ENCODE measurements around the gene TRABD. TPM values are rescaled to one million over a fixed set of nuclear protein-coding genes. Genes with fewer than 3 reads are reported as not detected.
"Not testable (repeated sequence)": the region's sequence is repeated elsewhere in the genome, so short reads cannot be mapped to it uniquely, and the experiment has no call there.

The TRABD gene
- total RNA-seq, 2 experiments from 2014 or later = 110 to 114 TPM

DNA sequence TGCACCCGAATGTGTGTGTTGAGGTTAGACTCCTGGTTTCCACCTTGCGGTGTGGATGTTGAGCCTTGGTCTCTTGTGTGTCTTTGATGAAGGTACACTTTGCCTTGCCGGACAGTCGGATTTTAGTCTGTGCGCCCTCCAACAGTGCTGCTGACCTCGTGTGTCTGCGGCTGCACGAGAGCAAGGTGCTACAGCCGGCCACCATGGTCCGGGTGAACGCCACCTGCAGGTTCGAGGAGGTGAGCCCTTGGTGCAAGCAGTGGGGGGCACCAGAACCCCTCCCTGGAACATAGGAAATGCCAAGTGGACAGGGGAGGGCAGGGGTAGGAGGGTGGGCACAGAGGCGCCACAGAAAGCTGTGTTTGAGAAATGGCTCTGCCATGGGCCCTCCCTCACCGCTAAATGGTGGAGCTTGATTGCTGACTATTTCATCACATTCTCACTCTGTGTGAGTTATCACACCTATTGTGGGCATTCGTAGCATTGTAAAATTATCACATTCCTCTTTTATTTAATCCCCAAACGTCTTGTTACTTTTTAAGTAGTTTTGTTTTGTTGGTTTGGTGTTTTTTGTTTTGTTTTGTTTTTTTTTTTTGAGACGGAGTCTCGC is 41.6 kb upstream of the TRABD start:
- H3K36me3 Mint-ChIP-seq (ENCODE audit: low read depth) = no peaks in the 10 kb centered on the region
- POLR2A ChIA-PET = no interaction called here
- peaks cover 7% of the 10 kb centered on the region for H3K27me3 Mint-ChIP-seq
- H3K4me3 Mint-ChIP-seq = no peak overlapping the region
- TF ChIP-seq, protein P1, sequence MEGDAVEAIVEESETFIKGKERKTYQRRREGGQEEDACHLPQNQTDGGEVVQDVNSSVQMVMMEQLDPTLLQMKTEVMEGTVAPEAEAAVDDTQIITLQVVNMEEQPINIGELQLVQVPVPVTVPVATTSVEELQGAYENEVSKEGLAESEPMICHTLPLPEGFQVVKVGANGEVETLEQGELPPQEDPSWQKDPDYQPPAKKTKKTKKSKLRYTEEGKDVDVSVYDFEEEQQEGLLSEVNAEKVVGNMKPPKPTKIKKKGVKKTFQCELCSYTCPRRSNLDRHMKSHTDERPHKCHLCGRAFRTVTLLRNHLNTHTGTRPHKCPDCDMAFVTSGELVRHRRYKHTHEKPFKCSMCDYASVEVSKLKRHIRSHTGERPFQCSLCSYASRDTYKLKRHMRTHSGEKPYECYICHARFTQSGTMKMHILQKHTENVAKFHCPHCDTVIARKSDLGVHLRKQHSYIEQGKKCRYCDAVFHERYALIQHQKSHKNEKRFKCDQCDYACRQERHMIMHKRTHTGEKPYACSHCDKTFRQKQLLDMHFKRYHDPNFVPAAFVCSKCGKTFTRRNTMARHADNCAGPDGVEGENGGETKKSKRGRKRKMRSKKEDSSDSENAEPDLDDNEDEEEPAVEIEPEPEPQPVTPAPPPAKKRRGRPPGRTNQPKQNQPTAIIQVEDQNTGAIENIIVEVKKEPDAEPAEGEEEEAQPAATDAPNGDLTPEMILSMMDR (IDR thresholded peaks at IDR 0.05) = no peak
- ATAC-seq = no peak
- intact Hi-C loops (cut with micrococcal nuclease) = no loop called here
- H3K9me3 Mint-ChIP-seq = no peaks in the 10 kb centered on the region
- no peaks in the 10 kb centered on the region for H3K4me1 Mint-ChIP-seq (ENCODE audit: low read depth)
- no peak for DNase-seq
- CTCF ChIA-PET = no interaction called here
- no peak overlapping the region for H3K27ac Mint-ChIP-seq

DNA sequence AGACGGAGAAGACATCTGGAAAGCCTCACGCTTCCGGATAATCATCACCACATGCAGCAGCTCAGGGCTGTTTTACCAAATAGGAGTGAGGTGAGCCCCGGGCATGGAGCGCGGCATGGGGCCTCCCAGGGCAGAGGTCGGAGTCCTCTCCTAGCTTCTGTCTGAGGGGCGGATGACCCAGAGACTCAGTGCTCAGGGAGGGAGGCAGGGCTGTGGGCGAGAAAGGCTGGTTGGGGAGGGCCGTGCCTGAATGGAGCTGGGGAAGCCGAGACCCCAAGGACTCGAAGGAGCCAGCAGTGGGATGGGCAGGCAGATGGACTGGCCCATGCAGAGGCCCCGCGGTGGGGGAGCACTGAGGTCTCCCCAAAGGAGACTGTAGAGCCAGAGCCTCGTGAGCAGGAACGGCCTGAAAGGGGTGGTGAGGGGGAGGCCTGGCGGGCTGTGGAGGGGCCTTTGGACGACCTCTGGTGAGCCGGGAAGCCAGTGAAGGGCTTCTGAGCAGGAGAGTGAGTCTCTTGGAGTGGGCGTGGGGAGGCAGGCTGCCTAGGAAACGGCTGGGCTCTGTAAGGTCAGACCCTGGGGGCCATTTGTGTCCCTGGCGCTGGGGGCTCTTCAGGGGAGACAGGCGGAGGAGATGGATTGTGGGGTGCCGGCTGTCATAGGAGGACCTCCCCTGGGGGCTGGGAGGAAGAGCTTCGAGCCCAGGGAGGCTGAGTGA is 39.8 kb upstream of the TRABD start:
- CTCF ChIA-PET = no interaction called here
- no peaks in the 10 kb centered on the region for H3K36me3 Mint-ChIP-seq (ENCODE audit: low read depth)
- intact Hi-C loops (cut with micrococcal nuclease) = loop anchor here (5.0 kb wide), 1 partner anchor 61 kb away; no protein-coding TSS in a partner anchor
- TF ChIP-seq, protein P1 (IDR thresholded peaks at IDR 0.05) = no peak
- peaks cover 6% of the 10 kb centered on the region for H3K27me3 Mint-ChIP-seq
- no peaks in the 10 kb centered on the region for H3K9me3 Mint-ChIP-seq
- no peak overlapping the region for H3K4me3 Mint-ChIP-seq
- POLR2A ChIA-PET = interaction anchor here (0.8 kb wide), 1 partner anchor 69 kb away, joined by 3 read pairs; no protein-coding TSS in a partner anchor
- ATAC-seq = no peak
- no peak for DNase-seq
- no peak overlapping the region for H3K27ac Mint-ChIP-seq
- H3K4me1 Mint-ChIP-seq (ENCODE audit: low read depth) = peaks cover 2% of the 10 kb centered on the region

DNA sequence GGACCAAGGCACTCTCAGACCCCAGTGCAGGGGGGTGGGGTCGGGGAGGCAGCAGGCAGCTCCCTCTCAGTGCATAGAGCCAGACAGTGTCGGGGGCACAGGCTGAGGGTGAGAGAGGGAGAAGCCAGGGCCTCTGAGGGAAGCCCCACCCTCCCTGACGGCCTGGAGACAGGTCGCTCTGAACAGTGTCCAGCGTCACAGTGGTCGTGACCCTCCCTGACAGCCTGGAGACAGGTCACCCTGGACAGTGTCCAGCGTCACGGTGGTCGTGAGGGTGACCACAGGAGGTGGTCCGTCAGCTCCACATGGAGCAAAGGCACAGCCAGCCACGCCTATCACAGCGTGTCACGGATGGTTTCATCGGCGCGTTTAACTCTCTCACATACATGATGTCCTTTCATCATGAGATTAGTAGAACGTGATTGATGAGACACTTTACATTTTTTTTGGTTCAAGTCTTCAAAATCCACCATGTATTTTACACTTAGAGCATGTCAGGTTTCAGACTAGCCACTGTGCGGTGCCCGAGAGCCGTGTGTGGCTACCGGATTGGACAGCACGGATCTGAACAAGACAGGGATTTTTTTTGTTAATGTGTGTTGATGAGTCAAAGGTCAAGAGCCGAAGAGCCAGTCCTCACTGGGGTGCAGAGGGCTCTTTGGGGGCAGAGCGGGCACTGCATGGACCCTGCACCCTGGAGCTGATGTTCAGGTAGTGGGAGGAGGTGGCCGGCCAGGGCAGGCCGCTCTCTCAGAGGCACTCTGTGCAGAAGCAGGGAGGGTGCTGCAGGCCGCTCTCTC is 39.1 kb upstream of the TRABD start:
- Mint-ChIP-seq H3K4me1 (ENCODE audit: low read depth) (peaks cover 2% of the 10 kb centered on the region), H3K27me3 (peaks cover 6% of the 10 kb centered on the region), H3K36me3 (ENCODE audit: low read depth) (no peaks in the 10 kb centered on the region), H3K9me3 (no peaks in the 10 kb centered on the region), H3K27ac (no peak overlapping the region), H3K4me3 (no peak overlapping the region)
- TF ChIP-seq, protein P1 (IDR thresholded peaks at IDR 0.05) = no peak
- DNase-seq (no peak), ATAC-seq (no peak)
- intact Hi-C loops (cut with micrococcal nuclease) = loop anchor here (5.0 kb wide), 1 partner anchor 61 kb away; no protein-coding TSS in a partner anchor
- ChIA-PET POLR2A (no interaction called here), CTCF (no interaction called here)

DNA sequence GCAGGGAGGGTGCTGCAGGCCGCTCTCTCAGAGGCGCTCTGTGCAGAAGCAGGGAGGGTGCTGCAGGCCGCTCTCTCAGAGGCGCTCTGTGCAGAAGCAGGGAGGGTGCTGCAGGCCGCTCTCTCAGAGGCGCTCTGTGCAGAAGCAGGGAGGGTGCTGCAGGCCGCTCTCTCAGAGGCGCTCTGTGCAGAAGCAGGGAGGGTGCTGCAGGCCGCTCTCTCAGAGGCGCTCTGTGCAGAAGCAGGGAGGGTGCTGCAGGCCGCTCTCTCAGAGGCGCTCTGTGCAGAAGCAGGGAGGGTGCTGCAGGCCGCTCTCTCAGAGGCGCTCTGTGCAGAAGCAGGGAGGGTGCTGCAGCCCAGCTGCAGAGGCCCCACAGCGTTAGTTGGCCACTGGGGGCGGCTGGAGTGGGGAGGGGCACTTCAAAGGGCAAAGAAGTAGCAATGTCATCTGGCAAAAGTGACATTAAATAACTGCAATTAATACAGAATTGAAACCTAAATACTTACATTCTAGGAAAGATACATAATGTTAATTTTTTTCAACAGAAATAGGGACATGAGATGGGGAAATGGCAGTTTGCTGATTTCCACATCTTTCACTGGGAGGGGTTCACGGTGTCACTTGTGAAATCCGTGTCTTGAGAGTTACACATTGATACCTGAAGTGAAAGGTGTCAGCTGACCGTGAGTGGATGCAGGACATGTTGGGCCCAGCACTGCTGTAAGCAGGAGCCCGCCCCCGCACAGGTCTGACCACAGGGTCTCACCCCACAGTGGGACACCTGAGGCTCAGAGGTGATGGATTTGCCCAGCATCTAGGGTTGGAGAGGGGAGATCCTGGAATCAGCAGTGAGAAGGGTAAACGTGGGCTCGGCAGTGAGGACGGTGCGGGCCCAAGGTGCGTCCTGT is 38.2 kb upstream of the TRABD start:
- CTCF ChIA-PET = interaction anchor here (0.7 to 3.5 kb wide), 7 partner anchors 11 to 94 kb away, joined by 3 to 25 read pairs (median 6); no protein-coding TSS in a partner anchor
- intact Hi-C loops (cut with micrococcal nuclease) = loop anchor here (5.0 kb wide), 1 partner anchor 60 kb away; no protein-coding TSS in a partner anchor
- H3K4me1 Mint-ChIP-seq (ENCODE audit: low read depth); POLR2A ChIA-PET; DNase-seq; H3K27me3 Mint-ChIP-seq; H3K36me3 Mint-ChIP-seq (ENCODE audit: low read depth); H3K9me3 Mint-ChIP-seq; H3K27ac Mint-ChIP-seq; H3K4me3 Mint-ChIP-seq; ATAC-seq: not testable (repeated sequence)

DNA sequence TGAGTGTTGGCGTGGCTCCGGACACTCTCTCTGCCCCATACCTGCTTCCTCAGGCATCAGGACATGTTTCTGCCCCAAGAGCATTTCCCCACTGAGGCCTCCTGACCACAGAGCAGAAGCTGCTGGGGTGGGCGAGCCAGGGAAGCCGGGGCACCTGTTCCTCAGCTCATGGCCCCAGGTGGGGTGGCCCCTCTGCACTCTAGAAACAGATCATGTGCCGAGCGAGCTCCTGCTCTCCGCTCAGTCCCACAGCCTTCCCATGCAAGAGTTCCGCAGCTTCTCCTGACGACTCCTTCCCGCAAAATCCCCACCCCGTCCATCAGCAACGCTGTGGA is 37.6 kb upstream of the TRABD start:
- Mint-ChIP-seq H3K4me1 (ENCODE audit: low read depth) (peaks cover 2% of the 10 kb centered on the region), H3K4me3 (no peak overlapping the region), H3K27me3 (peaks cover 4% of the 10 kb centered on the region), H3K36me3 (ENCODE audit: low read depth) (no peaks in the 10 kb centered on the region), H3K27ac (no peak overlapping the region), H3K9me3 (no peaks in the 10 kb centered on the region)
- no peak for ATAC-seq
- ChIA-PET POLR2A (no interaction called here), CTCF (interaction anchor here (0.7 to 3.5 kb wide), 14 partner anchors 9 to 266 kb away, joined by 3 to 25 read pairs (median 5); no protein-coding TSS in a partner anchor)
- TF ChIP-seq, protein P1 (IDR thresholded peaks at IDR 0.05) = no peak
- DNase-seq = no peak
- intact Hi-C loops (cut with micrococcal nuclease) = loop anchor here (5.0 kb wide), 1 partner anchor 59 kb away; no protein-coding TSS in a partner anchor

Measured in activated CD8-positive, alpha-beta T cell treated with anti-CD3 and anti-CD28 coated beads for 36 hours (primary cell).